GM19455 (cell line): ENCODE data around the gene COX6B1.
"Not testable (repeated sequence)": the region's sequence is repeated elsewhere in the genome, so short reads cannot be mapped to it uniquely, and the experiment has no call there.

Experiments
- ATAC-seq: cut with Tn5 transposase; IDR thresholded peaks from one replicate; pipeline ENCODE4 v1.9.1; 2021; ENCODE audit not compliant: unreplicated experiment

Gene COX6B1

GRCh38 chr19:35665157-35665556 lies 17.0 kb downstream of the COX6B1 start:
- no peak for ATAC-seq

DNA sequence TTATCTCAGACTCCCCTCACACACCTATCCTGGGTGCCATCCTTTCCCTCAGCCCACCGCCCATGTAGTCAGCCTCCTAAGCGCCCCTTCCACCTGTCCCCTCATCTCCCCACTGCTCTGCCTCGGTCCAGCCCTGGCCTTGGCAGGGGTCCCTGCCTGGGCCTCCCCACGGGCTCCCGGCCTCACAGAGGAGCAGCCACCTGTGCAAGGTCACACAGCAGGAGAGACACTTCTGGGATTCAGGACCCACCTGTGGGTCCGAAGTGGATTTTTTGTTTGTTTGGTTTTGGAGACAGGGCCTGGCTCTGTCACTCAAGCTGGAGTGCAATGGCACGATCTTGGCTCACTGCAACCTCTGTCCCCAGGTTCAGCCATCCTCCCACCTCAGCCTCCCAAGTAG lies 17.5 kb downstream of the COX6B1 start:
- ATAC-seq = no peak

DNA sequence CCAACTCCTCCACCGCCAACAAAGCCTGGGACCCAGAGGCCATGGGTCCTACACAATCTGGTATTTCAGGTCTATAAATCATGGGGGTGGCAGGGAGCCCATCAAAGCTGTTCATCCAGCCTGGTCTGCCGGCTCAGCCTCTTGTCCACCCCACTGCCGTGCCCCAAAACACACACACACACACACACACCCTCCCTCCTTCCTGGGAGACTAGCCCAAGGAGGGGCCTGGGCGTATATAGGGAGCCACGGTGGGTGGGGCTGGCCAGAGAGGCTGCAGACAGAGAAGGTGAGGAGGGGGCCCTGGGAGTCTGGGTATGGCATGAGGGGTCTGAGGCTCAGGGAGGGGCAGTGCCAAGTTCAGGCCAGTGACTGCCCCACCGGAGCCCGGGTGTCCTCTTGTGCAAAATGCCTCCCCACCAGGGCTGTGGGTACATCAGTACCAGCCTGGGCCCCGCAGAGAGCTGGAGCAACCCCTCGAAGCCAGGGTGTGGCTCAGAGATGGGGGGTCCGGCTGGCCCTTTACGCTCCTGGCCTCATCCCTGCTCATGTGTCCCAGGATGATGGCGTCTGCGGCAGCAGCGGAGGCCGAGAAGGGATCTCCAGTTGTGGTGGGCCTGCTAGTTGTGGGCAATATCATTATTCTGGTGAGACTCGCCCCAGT lies 18.3 kb downstream of the COX6B1 start, which contains the start of gene UPK1A:
UPK1A (plus strand) TSS at position 267 of the 663 bp plus-strand sequence; CDS start at position 563, 296 bp downstream.
- ATAC-seq = no peak

DNA sequence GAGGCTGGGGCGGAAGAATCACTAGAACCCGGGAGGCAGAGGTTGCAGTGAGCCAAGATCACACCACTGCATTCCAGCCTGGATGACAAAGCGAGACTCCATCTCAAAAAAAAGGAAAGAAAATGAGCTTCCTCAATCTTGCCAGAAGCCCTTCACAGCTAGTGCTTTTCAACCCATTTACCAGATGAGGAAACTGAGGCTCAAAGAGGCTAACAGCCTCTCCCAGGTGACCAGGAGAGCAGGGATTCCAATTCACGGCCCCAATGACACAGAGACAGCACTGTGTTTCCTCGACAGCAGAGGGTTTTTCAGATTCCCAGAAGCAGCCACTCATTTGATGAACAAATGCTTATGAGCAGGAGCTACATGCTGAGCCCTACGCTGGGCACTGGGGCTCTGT lies 21.4 kb downstream of the COX6B1 start:
- no peak for ATAC-seq

- no peak for ATAC-seq
Observed at GRCh38 chr19:35669974-35670373, 21.9 kb downstream of the COX6B1 start.

DNA sequence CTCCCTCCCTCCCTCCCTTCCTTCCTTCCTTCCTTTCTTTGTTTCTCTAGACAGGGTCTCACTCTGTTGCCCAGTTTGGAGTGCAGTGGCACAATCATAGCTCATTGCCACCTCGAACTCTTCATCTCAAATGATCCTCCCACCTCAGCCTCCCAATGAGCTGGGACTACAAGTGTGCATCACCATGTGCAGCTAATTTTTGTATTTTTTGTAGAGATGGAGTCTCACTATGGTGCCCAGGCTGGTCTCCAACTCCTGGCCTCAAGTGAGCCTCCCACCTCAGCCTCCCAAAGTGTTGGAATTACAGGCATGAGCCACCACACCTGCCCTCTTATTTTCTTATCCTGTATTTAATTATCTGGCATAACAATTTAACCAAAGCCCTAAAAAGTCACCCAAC lies 22.6 kb downstream of the COX6B1 start:
- ATAC-seq = no peak

DNA sequence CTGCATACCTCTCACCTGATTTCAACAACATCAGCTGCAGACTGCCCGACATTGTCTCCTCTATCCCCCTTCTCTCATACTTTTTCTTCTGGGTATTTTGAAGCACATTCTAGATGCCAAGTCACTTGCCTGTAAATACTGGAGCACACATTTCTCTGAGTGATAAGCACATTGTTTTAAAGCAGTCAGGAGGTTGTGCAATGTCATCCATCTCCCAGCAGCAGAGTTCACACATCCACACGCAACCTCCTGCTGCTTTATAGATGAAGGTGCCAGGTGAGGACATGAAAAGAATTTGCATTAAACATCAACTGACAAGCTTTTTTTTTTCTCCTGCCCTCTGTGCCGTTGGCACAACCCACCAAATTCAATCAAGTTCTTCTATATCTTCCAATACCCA lies 23.7 kb downstream of the COX6B1 start:
- no peak for ATAC-seq

DNA sequence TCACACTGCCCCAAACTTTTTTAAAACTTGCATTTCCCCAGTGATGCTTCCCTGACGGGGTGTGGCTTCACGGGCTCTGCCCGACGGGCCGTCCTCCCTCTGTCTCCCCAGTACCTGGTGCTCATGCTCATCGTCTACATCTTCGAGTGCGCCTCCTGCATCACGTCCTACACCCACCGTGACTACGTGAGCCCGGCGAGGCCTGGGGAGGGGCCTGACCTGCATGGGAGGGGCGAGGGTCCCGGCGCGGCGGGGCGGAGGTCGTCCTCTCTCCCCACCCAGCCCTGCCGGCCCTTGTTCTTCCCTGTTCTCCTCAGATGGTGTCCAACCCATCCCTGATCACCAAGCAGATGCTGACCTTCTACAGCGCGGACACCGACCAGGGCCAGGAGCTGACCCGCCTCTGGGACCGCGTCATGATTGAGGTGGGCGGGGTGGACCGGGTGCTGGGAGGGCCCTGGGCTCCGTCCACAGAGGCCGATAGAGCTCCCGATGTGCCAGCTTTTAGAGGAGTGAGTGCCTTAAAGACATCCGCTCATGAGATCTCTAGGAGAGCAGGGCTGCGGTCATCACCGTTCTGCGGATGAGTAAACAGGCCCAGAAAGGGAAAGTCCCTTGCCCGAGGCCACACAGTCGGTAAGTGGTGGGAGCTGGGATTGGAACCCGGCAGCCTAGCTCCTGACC lies 25.1 kb downstream of the COX6B1 start:
- ATAC-seq = no peak

- no peak for ATAC-seq
Observed at GRCh38 chr19:35675589-35676140, 27.5 kb downstream of the COX6B1 start.

GRCh38 chr19:35689836-35690235 lies 41.7 kb downstream of the COX6B1 start:
- no peak for ATAC-seq

GRCh38 chr19:35691106-35691505 lies 43.0 kb downstream of the COX6B1 start:
- ATAC-seq = not testable (repeated sequence)

- no peak for ATAC-seq
Observed at GRCh38 chr19:35692010-35692409, 43.9 kb downstream of the COX6B1 start.

DNA sequence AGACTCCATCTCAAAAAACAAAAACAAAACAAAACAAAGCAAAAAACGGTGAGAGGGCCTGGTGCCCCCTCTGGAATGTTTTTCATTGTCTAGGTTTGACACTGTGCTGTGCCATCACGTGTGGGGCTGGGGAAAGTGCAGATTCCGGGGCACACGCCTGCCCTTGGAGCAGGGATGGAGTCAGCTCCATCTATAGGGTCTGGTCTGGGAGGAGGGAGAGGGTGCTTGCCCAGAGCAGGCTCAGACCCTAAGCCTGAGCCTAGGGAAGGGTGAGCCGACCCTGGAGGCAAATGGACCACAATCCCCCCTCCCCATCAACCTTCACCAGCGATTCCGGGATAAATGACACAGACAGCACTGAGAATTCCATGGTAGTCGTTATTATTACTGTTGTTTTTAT lies 45.3 kb downstream of the COX6B1 start:
- no peak for ATAC-seq

GRCh38 chr19:35693835-35694599 lies 45.9 kb downstream of the COX6B1 start:
- ATAC-seq = peak; percentile 57

GRCh38 chr19:35695895-35696422 lies 47.8 kb downstream of the COX6B1 start:
- no peak for ATAC-seq

DNA sequence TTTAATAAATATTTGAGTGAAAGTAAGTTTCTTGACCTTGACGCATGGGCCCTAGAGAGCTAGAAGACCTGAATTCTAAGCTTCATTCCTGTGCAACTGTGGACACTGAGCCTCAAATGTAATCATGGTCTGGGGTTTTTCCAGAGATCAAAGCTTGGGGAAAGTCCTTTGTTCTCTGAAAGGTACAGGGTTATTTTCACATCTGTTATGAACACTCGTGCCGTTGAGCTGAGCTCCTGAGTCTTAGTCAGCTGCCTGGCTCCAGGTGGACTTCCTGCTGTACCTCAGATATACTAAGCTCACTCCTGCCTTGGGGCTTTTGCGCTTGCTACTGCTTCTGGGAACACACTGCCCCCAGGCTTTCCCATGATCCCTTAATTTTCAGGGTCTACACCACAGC lies 48.7 kb downstream of the COX6B1 start:
- ATAC-seq = no peak

GRCh38 chr19:35702223-35703012 lies 54.3 kb downstream of the COX6B1 start:
- ATAC-seq = peak; percentile 88

GRCh38 chr19:35703343-35703742 lies 55.2 kb downstream of the COX6B1 start:
- ATAC-seq = no peak

- ATAC-seq = no peak
Observed at GRCh38 chr19:35704218-35704617, 56.1 kb downstream of the COX6B1 start, which contains the start of gene ZBTB32. ZBTB32 (plus strand) TSS chr19:35704558; CDS start chr19:35714627, 10,069 bp downstream.
